NT2/D1 (cell line): ENCODE measurements around the gene WDR48.

ENCODE experiments used
- YY1 ChIP-seq: IDR thresholded peaks from 2 replicates; pipeline ENCODE4 v1.6.1; 2011; ENCODE audit not compliant: insufficient read length, insufficient read depth
- ZNF274 ChIP-seq: IDR thresholded peaks from 2 replicates; pipeline ENCODE4 v1.6.1; 2011; ENCODE audit warnings: mild to moderate bottlenecking, low read depth, low read length

DNA sequence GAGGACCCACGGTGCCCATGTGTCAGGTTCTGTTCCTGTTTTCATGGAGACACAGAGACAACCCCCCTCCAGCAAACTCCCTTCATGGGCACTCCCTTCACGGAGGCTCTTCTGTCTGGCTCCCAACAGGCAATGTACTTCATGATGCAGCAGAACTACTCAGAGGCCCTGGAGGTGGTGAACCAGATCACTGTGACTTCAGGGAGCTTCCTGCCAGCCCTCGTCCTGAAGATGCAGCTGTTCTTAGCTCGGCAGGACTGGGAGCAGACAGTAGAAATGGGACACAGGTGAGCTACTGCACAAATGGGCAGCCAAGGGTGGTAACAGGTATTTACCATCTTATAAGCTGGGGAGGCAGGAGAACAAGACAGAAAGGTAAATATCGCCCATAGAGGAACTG lies 62.6 kb downstream of the WDR48 start:
- TF ChIP-seq ZNF274 (no peak), YY1 (no peak)
